HepG2 (cell line): ENCODE results near the gene CHRD. TPM values are rescaled to one million over a fixed set of nuclear protein-coding genes. Genes with fewer than 3 reads are reported as not detected.

Source experiments
- BCLAF1 ChIP-seq: fragments of 450-650 bp; IDR thresholded peaks from 2 replicates; pipeline ENCODE4 v1.6.1; 2017; ENCODE audit warnings: mild to moderate bottlenecking
- HIC2 ChIP-seq: sonication (generic); formaldehyde crosslinking; IDR thresholded peaks from 2 replicates; pipeline ENCODE4 v1.9.0; 2022; ENCODE audit warnings: low read depth, missing genetic modification reagents
- HNRNPH1 ChIP-seq: fragments of 200-400 bp; formaldehyde crosslinking; optimal IDR thresholded peaks from 2 replicates; pipeline ENCODE3; 2017; ENCODE audit warnings: mild to moderate bottlenecking, low read depth, low read length
- MAFK ChIP-seq, 2 experiments: IDR thresholded peaks in 1 of 2; conservative IDR thresholded peaks in 1 of 2; 2 replicates each; pipeline ENCODE4 v1.6.1; 2011; ENCODE audit warnings: improper control_type of control experiment in 2 of 2, low read length in 2 of 2
- NBN ChIP-seq: fragments of 450-650 bp; conservative IDR thresholded peaks from 2 replicates; pipeline ENCODE4 v1.6.1; 2017
- RAD21 ChIP-seq: fragments of 450-650 bp; formaldehyde crosslinking; IDR thresholded peaks from 2 replicates; pipeline ENCODE4 v1.5.0; 2020; ENCODE audit warnings: mild to moderate bottlenecking
- ZFX ChIP-seq: sonication (generic); formaldehyde crosslinking; IDR thresholded peaks from 2 replicates; pipeline ENCODE4 v1.4.0; 2020; ENCODE audit warnings: mild to moderate bottlenecking, low read depth, missing genetic modification reagents, moderate library complexity
- ZNF232 ChIP-seq: sonication (generic); formaldehyde crosslinking; IDR thresholded peaks from 2 replicates; pipeline ENCODE4 v1.4.0; 2020; ENCODE audit warnings: missing genetic modification reagents, borderline replicate concordance
- ZNF512B ChIP-seq: sonication (generic); formaldehyde crosslinking; IDR thresholded peaks from 2 replicates; pipeline ENCODE4 v1.5.1; 2020; ENCODE audit warnings: missing genetic modification reagents, mild to moderate bottlenecking, borderline replicate concordance
- ZNF580 ChIP-seq: IDR thresholded peaks from 2 replicates; pipeline ENCODE4 v1.6.1; 2016; ENCODE audit warnings: low read depth, borderline replicate concordance
- ZNF816 ChIP-seq: sonication (generic); formaldehyde crosslinking; IDR thresholded peaks from 2 replicates; pipeline ENCODE4 v1.8.0; 2022; ENCODE audit warnings: missing genetic modification reagents, mild to moderate bottlenecking, borderline replicate concordance
- polyA plus RNA-seq, 8 experiments: library from polyadenylated mRNA; depleted of rRNA in 3 of 8; stranded (reverse) in 7 of 8; unstranded in 1 of 8; fragments of >200 nt; fragmentation: Illumina TruSeq in 4 of 8; extraction: Trizol in 4 of 8; gene quantifications; 2 replicates each; pipeline versions ENCODE4 v1.2.1 to v1.2.3, GENCODE V29; 2011 to 2016; ENCODE audit warnings: low read depth in 4 of 8, missing spikeins in 1 of 8, mixed read lengths in 1 of 8; ENCODE audit not compliant: insufficient read depth in 1 of 8
- total RNA-seq, 5 experiments: library from RNA; depleted of rRNA; stranded (reverse); fragments of >200 nt; fragmentation: Illumina TruSeq; extraction: Trizol; gene quantifications; 2 replicates each; pipeline ENCODE4 v1.2.3, GENCODE V29; 2016; ENCODE audit warnings: low read depth in 1 of 5
- TF ChIP-seq, protein P1 (sequence below): sonication (generic); formaldehyde crosslinking; IDR thresholded peaks from 2 replicates; pipeline ENCODE4 v1.5.0; 2020; ENCODE audit warnings: mild to moderate bottlenecking, missing genetic modification reagents, borderline replicate concordance
- TF ChIP-seq, protein P2 (sequence below), 2 experiments: sonication (generic) in 1 of 2; formaldehyde crosslinking in 1 of 2; IDR thresholded peaks; 2 replicates each; pipeline versions ENCODE4 v1.5.1 to v1.6.1; 2011 to 2020; ENCODE audit warnings: borderline replicate concordance in 1 of 2, low read depth in 1 of 2, low read length in 1 of 2, mild to moderate bottlenecking in 1 of 2, missing genetic modification reagents in 1 of 2, moderate library complexity in 1 of 2

The CHRD gene
- total and polyA plus RNA-seq, 2 of the 13 experiments (the other 11 are each of a cell fraction or from before 2014, with no cell fraction given), result 22.2 to 35.2 TPM

DNA sequence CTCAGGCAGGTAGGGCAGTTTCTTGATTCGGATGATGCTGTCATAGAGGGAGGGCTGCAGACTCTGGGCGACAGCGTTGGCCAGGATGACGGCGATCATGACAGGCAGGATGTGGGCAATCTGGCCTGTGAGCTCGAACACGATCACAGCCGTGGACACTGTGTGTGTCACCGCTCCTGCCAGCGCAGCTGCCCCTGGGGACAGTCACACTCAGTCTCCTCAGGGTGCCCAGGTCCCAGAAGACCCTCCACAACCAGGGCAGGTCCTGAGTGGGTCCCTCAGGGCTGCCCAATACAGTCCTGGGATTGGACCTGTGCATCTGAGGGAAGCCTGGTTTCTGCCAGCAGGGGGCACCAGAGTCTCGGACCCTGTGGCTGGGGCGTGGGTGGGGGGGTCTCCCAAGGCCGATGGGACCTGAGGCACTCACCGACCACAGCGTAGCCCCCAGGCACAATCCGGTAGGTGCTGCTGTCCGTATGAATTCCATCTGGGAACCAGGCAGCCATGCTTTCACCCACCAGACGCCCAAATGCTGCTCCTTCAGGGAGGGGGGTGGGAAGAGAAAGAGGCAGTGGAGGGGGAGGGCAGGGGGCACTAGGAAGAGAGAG is 25.6 kb upstream of the CHRD start (continued):
- TF ChIP-seq ZNF512B (CRISPR knock-in tag) (no peak), MAFK (conservative IDR thresholded peaks at IDR 0.05 in 1 of 2, IDR thresholded peaks at IDR 0.05 in 1 of 2; ENCODE audit: low read length in 2 of 2) (no peak), ZNF232 (CRISPR knock-in tag) (no peak), HNRNPH1 (no peak), ZFX (CRISPR knock-in tag) (0 out of 2 replicates have a peak, but pooled peaks have one; percentile 10), BCLAF1 (no peak), HIC2 (CRISPR knock-in tag) (no peak), ZNF580 (CRISPR knock-in tag) (no peak), NBN (no peak), ZNF816 (no peak), RAD21 (peak; percentile 64)
- TF ChIP-seq, protein P1, sequence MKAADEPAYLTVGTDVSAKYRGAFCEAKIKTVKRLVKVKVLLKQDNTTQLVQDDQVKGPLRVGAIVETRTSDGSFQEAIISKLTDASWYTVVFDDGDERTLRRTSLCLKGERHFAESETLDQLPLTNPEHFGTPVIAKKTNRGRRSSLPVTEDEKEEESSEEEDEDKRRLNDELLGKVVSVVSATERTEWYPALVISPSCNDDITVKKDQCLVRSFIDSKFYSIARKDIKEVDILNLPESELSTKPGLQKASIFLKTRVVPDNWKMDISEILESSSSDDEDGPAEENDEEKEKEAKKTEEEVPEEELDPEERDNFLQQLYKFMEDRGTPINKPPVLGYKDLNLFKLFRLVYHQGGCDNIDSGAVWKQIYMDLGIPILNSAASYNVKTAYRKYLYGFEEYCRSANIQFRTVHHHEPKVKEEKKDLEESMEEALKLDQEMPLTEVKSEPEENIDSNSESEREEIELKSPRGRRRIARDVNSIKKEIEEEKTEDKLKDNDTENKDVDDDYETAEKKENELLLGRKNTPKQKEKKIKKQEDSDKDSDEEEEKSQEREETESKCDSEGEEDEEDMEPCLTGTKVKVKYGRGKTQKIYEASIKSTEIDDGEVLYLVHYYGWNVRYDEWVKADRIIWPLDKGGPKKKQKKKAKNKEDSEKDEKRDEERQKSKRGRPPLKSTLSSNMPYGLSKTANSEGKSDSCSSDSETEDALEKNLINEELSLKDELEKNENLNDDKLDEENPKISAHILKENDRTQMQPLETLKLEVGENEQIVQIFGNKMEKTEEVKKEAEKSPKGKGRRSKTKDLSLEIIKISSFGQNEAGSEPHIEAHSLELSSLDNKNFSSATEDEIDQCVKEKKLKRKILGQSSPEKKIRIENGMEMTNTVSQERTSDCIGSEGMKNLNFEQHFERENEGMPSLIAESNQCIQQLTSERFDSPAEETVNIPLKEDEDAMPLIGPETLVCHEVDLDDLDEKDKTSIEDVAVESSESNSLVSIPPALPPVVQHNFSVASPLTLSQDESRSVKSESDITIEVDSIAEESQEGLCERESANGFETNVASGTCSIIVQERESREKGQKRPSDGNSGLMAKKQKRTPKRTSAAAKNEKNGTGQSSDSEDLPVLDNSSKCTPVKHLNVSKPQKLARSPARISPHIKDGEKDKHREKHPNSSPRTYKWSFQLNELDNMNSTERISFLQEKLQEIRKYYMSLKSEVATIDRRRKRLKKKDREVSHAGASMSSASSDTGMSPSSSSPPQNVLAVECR (CRISPR knock-in tag), result peak; percentile 23; the same call in 1 of the 2 replicates
- TF ChIP-seq, protein P2, sequence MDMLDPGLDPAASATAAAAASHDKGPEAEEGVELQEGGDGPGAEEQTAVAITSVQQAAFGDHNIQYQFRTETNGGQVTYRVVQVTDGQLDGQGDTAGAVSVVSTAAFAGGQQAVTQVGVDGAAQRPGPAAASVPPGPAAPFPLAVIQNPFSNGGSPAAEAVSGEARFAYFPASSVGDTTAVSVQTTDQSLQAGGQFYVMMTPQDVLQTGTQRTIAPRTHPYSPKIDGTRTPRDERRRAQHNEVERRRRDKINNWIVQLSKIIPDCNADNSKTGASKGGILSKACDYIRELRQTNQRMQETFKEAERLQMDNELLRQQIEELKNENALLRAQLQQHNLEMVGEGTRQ (IDR thresholded peaks at IDR 0.05; ENCODE audit: low read depth, low read length), result no peak
- TF ChIP-seq, protein P2 (CRISPR knock-in tag; IDR thresholded peaks at IDR 0.05; ENCODE audit: borderline replicate concordance), result no peak
